Endothelial cell of umbilical vein (primary cell): ENCODE data around the gene RSPH3. TPM values are rescaled to one million over a fixed set of nuclear protein-coding genes. Genes with fewer than 3 reads are reported as not detected.
A peak's percentile ranks its signal among the peaks of the same experiment; 100 is the strongest.

ENCODE experiments used
- BruUV-seq: library from RNA; stranded (reverse); fragments of 400-500 nt; replicated peaks from 2 replicates; lab custom pipeline; 2021; lab: Mats Ljungman, UMichigan
- CTCF ChIA-PET: fragments of 300-600, 350-600 bp; sonication (Branson Sonifier 250); formaldehyde crosslinking; loops from one replicate; lab custom pipeline; 2021; ENCODE audit warnings: antibody characterized with exemption, inconsistent platforms; lab: Charles Lee
- POLR2A ChIA-PET: fragments of 300-600, 350-600 bp; sonication (Branson Sonifier 250); formaldehyde crosslinking; loops from one replicate; lab custom pipeline; 2021; ENCODE audit warnings: antibody characterized with exemption, inconsistent platforms; lab: Charles Lee
- DNase-seq: peaks from one replicate; pipeline ENCODE4 v3.0.0-alpha.2; 2011; ENCODE audit warnings: low read depth, low spot score
- FAIRE-seq: peaks from 2 replicates; lab custom pipeline; 2011; peaks lifted over from hg19 to GRCh38; lab: Jason Lieb, UNC
- H2AFZ ChIP-seq: 2 replicates; pipeline ENCODE4 v1.6.0; 2012; ENCODE audit warnings: low read depth, low read length, control low read depth, inconsistent platforms
- H3K27ac ChIP-seq: 2 replicates; pipeline ENCODE4 v1.5.1; 2011; ENCODE audit warnings: low read depth, mild to moderate bottlenecking, control low read depth, low read length, moderate library complexity; ENCODE audit not compliant: insufficient read depth
- H3K27me3 ChIP-seq, 2 experiments: 2 replicates each; pipeline versions ENCODE4 v1.6.0 to v1.6.1; 2011; ENCODE audit warnings: low read length in 2 of 2, mixed read lengths in 1 of 2; ENCODE audit not compliant: control insufficient read depth in 2 of 2, insufficient read depth in 2 of 2
- H3K36me3 ChIP-seq, 2 experiments: 2 replicates in 1 of 2; 3 replicates in 1 of 2; pipeline ENCODE4 v1.5.1; 2011; ENCODE audit warnings: low read length in 2 of 2, mild to moderate bottlenecking in 1 of 2, moderate library complexity in 1 of 2; ENCODE audit not compliant: control insufficient read depth in 2 of 2, insufficient read depth in 2 of 2; ENCODE audit errors: extremely low read depth in 1 of 2
- H3K4me1 ChIP-seq: 3 replicates; pipeline ENCODE4 v1.5.1; 2011; ENCODE audit warnings: mild to moderate bottlenecking, low read length; ENCODE audit not compliant: control insufficient read depth, insufficient read depth; ENCODE audit errors: extremely low read depth
- H3K4me2 ChIP-seq: 2 replicates; pipeline ENCODE4 v1.6.1; 2011; ENCODE audit warnings: low read length, control low read depth, mixed read lengths; ENCODE audit not compliant: insufficient read depth
- H3K4me3 ChIP-seq, 3 experiments: fragments of 200-600 bp in 1 of 3; sonication (generic), shearing (Covaris generic) in 1 of 3; replicated peaks in 1 of 3; 2 replicates each; pipeline ENCODE4 v1.5.1; 2011 to 2016; ENCODE audit warnings: control low read depth in 3 of 3, low read length in 3 of 3, mild to moderate bottlenecking in 2 of 3, inconsistent platforms in 1 of 3, low read depth in 1 of 3, moderate library complexity in 1 of 3; ENCODE audit not compliant: insufficient read depth in 1 of 3
- H3K79me2 ChIP-seq: 2 replicates; pipeline ENCODE4 v1.6.0; 2012; ENCODE audit warnings: low read length, inconsistent platforms; ENCODE audit not compliant: control insufficient read depth, insufficient read depth
- H3K9ac ChIP-seq: replicated peaks from 2 replicates; pipeline ENCODE3; 2011; ENCODE audit warnings: low read length, control low read depth; ENCODE audit not compliant: insufficient read depth; ENCODE audit errors: extremely low read depth
- H3K9me1 ChIP-seq: replicated peaks from 3 replicates; pipeline ENCODE4 v1.6.0; 2011; ENCODE audit warnings: mild to moderate bottlenecking, low read length; ENCODE audit not compliant: control insufficient read depth, insufficient read depth; ENCODE audit errors: extremely low read depth
- H3K9me3 ChIP-seq: replicated peaks from 2 replicates; pipeline ENCODE4 v1.5.1; 2012; ENCODE audit warnings: low read length, inconsistent platforms; ENCODE audit not compliant: control insufficient read depth, insufficient read depth
- H4K20me1 ChIP-seq: replicated peaks from 2 replicates; pipeline ENCODE3; 2011; ENCODE audit warnings: mild to moderate bottlenecking, low read length; ENCODE audit not compliant: control insufficient read depth, insufficient read depth; ENCODE audit errors: extremely low read depth
- EZH2 ChIP-seq: IDR thresholded peaks from 2 replicates; pipeline ENCODE4 v1.6.1; 2012; ENCODE audit warnings: borderline replicate concordance, low read depth, mild to moderate bottlenecking, moderate library complexity, low read length, inconsistent platforms; ENCODE audit not compliant: severe bottlenecking
- FOS ChIP-seq: IDR thresholded peaks from 2 replicates; pipeline ENCODE4 v1.6.1; 2011; ENCODE audit warnings: mild to moderate bottlenecking, low read length, moderate library complexity, borderline replicate concordance; ENCODE audit not compliant: insufficient read depth
- GATA2 ChIP-seq: IDR thresholded peaks from 2 replicates; pipeline ENCODE4 v1.7.0; 2011; ENCODE audit warnings: low read depth, mild to moderate bottlenecking, moderate library complexity, mixed read lengths, low read length; ENCODE audit not compliant: insufficient read length, insufficient read depth
- JUN ChIP-seq: IDR thresholded peaks from 2 replicates; pipeline ENCODE4 v1.6.1; 2011; ENCODE audit warnings: borderline replicate concordance, low read depth; ENCODE audit not compliant: insufficient read length, insufficient read depth
- MYC ChIP-seq: IDR thresholded peaks from one replicate; pipeline ENCODE4 v1.6.1; 2011; ENCODE audit warnings: mild to moderate bottlenecking, low read depth, low read length
- POLR2A ChIP-seq: IDR thresholded peaks from 2 replicates; pipeline ENCODE4 v1.6.1; 2012; ENCODE audit warnings: low read depth, mild to moderate bottlenecking, control low read depth, low read length
- POLR2AphosphoS5 ChIP-seq: IDR thresholded peaks from 2 replicates; pipeline ENCODE4 v1.6.1; 2012; ENCODE audit warnings: low read depth, mild to moderate bottlenecking, control low read depth, low read length, moderate library complexity; ENCODE audit not compliant: insufficient read depth
- dilution Hi-C: fragments of 300-500 bp; cut with MboI; formaldehyde crosslinking; loops from one replicate; pipeline ENCODE4 v1.15.0; 2019; ENCODE audit warnings: low sequenced_read_pairs; ENCODE audit not compliant: extremely low pct_ligation_motif_present
- intact Hi-C: fragments of 100-400 bp; cut with micrococcal nuclease; formaldehyde crosslinking; loops from one replicate; pipeline ENCODE4 v1.10.0; 2022
- polyA plus RNA-seq, 4 experiments: library from polyadenylated mRNA; depleted of rRNA in 3 of 4; stranded (reverse) in 3 of 4; unstranded in 1 of 4; fragments of >200 nt; gene quantifications; 2 replicates each; pipeline versions ENCODE4 v1.2.1 to v1.2.3, GENCODE V29; 2011 to 2012; ENCODE audit warnings: missing spikeins in 1 of 4
- total RNA-seq: library from RNA; stranded (reverse); gene quantifications from 2 replicates; pipeline ENCODE4 v1.2.3, GENCODE V29; 2021
- TF ChIP-seq, protein P1 (sequence below): IDR thresholded peaks from 2 replicates; pipeline ENCODE4 v1.6.1; 2011; ENCODE audit not compliant: insufficient read depth, insufficient read length
- TF ChIP-seq, protein P2 (sequence below), 2 donors: IDR thresholded peaks; 1 replicate in 1 of 2; 2 replicates in 1 of 2; pipeline ENCODE4 v1.5.1; 2011; ENCODE audit warnings: low read length in 2 of 2, mild to moderate bottlenecking in 2 of 2, moderate library complexity in 2 of 2, control low read depth in 1 of 2, inconsistent platforms in 1 of 2, low read depth in 1 of 2; ENCODE audit not compliant: insufficient read depth in 1 of 2; ENCODE audit errors: extremely low read depth in 1 of 2

The RSPH3 gene
- total and polyA plus RNA-seq, 2 donors (not counting 3 experiments of a cell fraction or from before 2014, with no cell fraction given), result 0.66 to 3.3 TPM

GRCh38 chr6:158939255-158940159 lies 60.5 kb downstream of the RSPH3 start:
- Histone ChIP-seq H3K4me2 (peak overlapping the region; percentile 79), H3K4me3 (peak overlapping the region in 2 of 3 experiments; percentile 12 to 27), H3K27ac (no peak overlapping the region), H2AFZ (peak overlapping the region; percentile 83), H3K4me1 (no peaks in the 10 kb centered on the region), H3K79me2 (no peaks in the 10 kb centered on the region), H3K36me3 (no peaks in the 10 kb centered on the region), H4K20me1 (no peaks in the 10 kb centered on the region), H3K27me3 (peaks cover 0 to 2% of the 10 kb centered on the region in 2 experiments), H3K9me1 (no peaks in the 10 kb centered on the region), H3K9me3 (no peaks in the 10 kb centered on the region), H3K9ac (no peak overlapping the region)
- ChIA-PET CTCF (interaction anchor here (0.6 kb wide), 1 partner anchor 22 kb away, joined by 3 read pairs; no protein-coding TSS in a partner anchor), POLR2A (interaction anchor here (0.6 kb wide), 1 partner anchor 76 kb away, joined by 6 read pairs; no protein-coding TSS in a partner anchor)
- intact Hi-C loops (no loop called here), dilution Hi-C loops (no loop called here)
- TF ChIP-seq JUN, result no peak
- no peak for TF ChIP-seq EZH2
- TF ChIP-seq POLR2A, result no peak
- TF ChIP-seq, protein P1, sequence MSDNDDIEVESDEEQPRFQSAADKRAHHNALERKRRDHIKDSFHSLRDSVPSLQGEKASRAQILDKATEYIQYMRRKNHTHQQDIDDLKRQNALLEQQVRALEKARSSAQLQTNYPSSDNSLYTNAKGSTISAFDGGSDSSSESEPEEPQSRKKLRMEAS, result no peak
- no peak for TF ChIP-seq FOS
- no peak for TF ChIP-seq GATA2
- no peak for TF ChIP-seq POLR2AphosphoS5
- TF ChIP-seq, protein P2, sequence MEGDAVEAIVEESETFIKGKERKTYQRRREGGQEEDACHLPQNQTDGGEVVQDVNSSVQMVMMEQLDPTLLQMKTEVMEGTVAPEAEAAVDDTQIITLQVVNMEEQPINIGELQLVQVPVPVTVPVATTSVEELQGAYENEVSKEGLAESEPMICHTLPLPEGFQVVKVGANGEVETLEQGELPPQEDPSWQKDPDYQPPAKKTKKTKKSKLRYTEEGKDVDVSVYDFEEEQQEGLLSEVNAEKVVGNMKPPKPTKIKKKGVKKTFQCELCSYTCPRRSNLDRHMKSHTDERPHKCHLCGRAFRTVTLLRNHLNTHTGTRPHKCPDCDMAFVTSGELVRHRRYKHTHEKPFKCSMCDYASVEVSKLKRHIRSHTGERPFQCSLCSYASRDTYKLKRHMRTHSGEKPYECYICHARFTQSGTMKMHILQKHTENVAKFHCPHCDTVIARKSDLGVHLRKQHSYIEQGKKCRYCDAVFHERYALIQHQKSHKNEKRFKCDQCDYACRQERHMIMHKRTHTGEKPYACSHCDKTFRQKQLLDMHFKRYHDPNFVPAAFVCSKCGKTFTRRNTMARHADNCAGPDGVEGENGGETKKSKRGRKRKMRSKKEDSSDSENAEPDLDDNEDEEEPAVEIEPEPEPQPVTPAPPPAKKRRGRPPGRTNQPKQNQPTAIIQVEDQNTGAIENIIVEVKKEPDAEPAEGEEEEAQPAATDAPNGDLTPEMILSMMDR (IDR thresholded peaks at IDR 0.05; ENCODE audit: extremely low read depth in 1 of 2, insufficient read depth in 1 of 2, low read depth in 1 of 2, low read length in 2 of 2), result no peak
- no peak for TF ChIP-seq MYC
- no peak for FAIRE-seq
- peak; percentile 13 for DNase-seq
- no TSS peak for BruUV-seq
